ENCODE data around the gene CUL1.

Gene CUL1

DNA sequence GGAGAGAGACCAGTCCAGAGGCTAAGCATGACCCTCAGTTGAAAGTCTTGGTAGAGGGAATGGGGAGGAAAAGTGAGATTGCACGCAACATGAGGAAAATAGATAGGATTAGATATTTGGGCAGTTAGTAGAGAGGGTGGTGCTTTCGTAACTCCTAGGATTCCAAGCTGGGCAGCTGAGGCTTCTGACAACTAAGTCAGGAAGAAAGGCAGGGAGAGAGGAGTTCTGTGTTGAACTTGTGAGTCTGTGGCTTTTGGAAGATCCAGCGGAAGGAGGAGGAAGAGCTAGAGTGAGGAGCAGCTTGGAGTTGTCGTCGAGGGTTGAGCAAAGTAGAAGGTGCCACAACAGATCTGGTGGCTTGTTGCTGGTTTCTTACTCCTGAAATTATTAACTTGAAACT is 21.8 kb downstream of the CUL1 start:
- TF ChIP-seq, protein P1, sequence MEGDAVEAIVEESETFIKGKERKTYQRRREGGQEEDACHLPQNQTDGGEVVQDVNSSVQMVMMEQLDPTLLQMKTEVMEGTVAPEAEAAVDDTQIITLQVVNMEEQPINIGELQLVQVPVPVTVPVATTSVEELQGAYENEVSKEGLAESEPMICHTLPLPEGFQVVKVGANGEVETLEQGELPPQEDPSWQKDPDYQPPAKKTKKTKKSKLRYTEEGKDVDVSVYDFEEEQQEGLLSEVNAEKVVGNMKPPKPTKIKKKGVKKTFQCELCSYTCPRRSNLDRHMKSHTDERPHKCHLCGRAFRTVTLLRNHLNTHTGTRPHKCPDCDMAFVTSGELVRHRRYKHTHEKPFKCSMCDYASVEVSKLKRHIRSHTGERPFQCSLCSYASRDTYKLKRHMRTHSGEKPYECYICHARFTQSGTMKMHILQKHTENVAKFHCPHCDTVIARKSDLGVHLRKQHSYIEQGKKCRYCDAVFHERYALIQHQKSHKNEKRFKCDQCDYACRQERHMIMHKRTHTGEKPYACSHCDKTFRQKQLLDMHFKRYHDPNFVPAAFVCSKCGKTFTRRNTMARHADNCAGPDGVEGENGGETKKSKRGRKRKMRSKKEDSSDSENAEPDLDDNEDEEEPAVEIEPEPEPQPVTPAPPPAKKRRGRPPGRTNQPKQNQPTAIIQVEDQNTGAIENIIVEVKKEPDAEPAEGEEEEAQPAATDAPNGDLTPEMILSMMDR (IDR thresholded peaks at IDR 0.05; ENCODE audit: control insufficient read depth, insufficient read depth, low read depth, low read length, missing control alignments) = no peak
- H3K4me3 ChIP-seq (ENCODE audit: control insufficient read depth, low read depth, low read length) = no peak overlapping the region
- DNase-seq (ENCODE audit: low read depth) = no peak

DNA sequence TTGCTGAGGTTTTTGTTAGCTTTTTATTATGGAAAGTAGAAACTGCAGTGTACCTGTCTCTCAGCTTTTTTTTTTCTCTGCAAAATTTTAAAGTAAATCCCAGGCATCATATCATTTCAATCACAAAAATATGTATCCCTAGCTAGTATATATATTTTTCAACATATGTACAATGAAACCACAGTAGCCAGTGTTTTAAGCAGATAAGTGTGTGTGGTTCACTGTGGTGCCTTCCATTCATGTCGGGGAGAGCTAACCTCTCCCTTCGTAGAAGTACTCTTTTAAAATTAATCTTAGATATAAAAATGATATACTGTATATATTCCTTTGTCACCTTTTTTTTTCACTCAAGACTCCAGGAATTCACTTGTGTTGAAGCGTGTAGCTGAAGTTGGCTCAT is 22.7 kb downstream of the CUL1 start:
- H3K4me3 ChIP-seq (ENCODE audit: control insufficient read depth, low read depth, low read length) = no peak overlapping the region
- TF ChIP-seq, protein P1 (IDR thresholded peaks at IDR 0.05; ENCODE audit: control insufficient read depth, insufficient read depth, low read depth, low read length, missing control alignments) = no peak
- no peak for DNase-seq (ENCODE audit: low read depth)

DNA sequence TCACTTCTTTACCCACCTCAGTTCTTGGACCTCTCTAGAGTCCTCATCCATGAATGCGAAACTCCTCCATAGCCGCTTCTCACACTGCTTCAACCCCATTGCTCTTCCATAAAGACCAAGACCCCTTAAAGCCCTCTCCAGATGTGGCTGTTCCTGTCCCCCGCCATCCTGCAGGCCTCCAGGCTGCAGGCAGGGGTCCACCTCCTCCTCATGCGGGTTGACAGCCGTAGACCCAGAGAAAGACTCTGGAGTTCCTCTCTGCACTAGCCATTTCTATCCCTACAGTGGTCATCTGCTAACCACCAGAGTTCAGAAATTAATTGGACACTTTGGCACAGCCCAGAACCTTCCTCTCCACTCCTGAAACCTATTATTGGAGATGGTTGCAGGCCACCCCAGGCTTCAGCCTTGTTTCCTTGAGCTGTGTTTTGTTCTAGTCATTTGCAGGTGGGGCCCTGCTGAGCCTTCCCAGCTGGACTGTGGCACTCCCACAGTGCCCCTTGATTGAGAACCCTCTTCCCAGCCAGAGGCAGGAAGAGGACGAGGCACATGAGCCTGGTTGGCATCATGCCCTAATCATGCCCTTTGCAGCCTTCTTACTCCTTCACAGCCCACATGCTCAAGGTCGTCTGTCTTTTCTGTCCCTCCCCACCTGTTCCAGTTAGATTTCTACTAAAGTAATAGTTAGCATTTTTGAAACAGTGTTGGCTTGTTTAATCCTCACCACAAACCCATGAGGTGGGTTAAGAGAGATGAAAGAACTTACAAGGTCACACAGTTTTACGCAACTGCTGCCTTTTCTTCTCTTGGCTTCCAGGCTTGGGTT is 23.9 kb downstream of the CUL1 start:
- H3K4me3 ChIP-seq (ENCODE audit: control insufficient read depth, low read depth, low read length) = no peak overlapping the region
- TF ChIP-seq, protein P1 (IDR thresholded peaks at IDR 0.05; ENCODE audit: control insufficient read depth, insufficient read depth, low read depth, low read length, missing control alignments) = no peak
- no peak for DNase-seq (ENCODE audit: low read depth)

DNA sequence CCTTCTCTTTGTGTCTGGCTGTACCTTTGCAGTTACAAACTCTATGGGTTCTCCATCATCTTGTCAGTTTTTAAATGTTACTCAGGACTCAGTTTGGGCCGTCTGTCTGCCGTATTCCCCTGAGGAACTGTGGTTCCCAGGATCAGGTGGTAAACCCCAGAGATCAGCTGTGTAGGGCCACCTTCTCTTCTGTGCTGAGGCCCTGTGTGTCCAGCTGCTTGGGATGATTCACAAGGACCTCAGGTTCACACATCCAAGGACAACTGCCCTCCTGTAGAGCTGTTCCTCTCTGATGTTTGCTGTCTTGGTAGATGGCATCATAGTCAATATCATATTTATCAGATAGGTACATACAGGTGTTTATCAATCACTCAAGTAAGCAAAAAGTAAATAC is 24.5 kb downstream of the CUL1 start:
- no peak for DNase-seq (ENCODE audit: low read depth)
- no peak overlapping the region for H3K4me3 ChIP-seq (ENCODE audit: control insufficient read depth, low read depth, low read length)
- TF ChIP-seq, protein P1 (IDR thresholded peaks at IDR 0.05; ENCODE audit: control insufficient read depth, insufficient read depth, low read depth, low read length, missing control alignments) = no peak

DNA sequence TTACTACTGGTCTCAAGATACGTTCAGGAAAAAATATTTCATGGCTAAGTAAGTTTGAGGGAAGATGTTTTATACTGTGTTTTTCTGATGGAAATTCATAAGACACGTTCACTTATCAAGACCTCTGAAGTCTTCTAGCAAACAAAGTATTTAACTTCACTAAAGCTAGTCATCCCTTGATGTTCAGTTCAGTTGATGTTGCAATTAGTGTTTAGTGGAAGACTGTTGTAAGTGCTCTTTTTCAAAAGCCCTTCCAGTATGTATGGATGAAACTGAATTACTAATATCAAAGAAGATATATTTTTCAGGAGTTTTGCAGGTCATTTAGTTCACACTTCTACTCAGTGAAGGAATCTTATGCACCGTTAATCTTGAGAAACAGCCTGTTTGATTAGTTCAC is 25.1 kb downstream of the CUL1 start:
- H3K4me3 ChIP-seq (ENCODE audit: control insufficient read depth, low read depth, low read length) = no peak overlapping the region
- TF ChIP-seq, protein P1 (IDR thresholded peaks at IDR 0.05; ENCODE audit: control insufficient read depth, insufficient read depth, low read depth, low read length, missing control alignments) = no peak
- no peak for DNase-seq (ENCODE audit: low read depth)

DNA sequence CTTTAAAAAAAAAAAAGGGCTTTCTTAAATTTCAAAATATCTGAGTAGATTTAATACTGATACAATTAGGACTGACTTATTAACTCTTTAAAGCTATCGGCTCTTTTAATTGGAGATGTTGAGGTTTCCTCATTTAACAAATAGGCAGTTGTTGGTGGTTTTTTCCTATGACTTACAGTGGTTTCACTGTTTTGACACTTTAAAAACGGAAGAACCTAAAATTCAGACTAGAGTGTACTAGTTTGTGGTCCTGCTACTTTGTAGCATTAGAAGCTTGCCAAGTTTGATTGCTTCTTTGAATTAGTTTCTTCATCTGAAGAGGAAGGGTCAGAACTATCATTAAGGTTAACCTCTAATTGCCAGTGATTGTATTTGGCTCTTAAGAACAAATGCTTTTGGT is 27.7 kb downstream of the CUL1 start:
- H3K4me3 ChIP-seq (ENCODE audit: control insufficient read depth, low read depth, low read length) = no peak overlapping the region
- TF ChIP-seq, protein P1 (IDR thresholded peaks at IDR 0.05; ENCODE audit: control insufficient read depth, insufficient read depth, low read depth, low read length, missing control alignments) = no peak
- no peak for DNase-seq (ENCODE audit: low read depth)

All from AG09309 (cell line).